GM12872 (cell line): ENCODE results near the gene MPP4.

ENCODE experiments used
- TF ChIP-seq, protein P1 (sequence below): IDR thresholded peaks from 3 replicates; pipeline ENCODE4 v1.5.1; 2011; ENCODE audit warnings: low read depth, mild to moderate bottlenecking, low read length, moderate library complexity; ENCODE audit not compliant: insufficient read depth

Gene MPP4

GRCh38 chr2:201673546-201673945 lies 24.9 kb downstream of the MPP4 start:
- TF ChIP-seq, protein P1, sequence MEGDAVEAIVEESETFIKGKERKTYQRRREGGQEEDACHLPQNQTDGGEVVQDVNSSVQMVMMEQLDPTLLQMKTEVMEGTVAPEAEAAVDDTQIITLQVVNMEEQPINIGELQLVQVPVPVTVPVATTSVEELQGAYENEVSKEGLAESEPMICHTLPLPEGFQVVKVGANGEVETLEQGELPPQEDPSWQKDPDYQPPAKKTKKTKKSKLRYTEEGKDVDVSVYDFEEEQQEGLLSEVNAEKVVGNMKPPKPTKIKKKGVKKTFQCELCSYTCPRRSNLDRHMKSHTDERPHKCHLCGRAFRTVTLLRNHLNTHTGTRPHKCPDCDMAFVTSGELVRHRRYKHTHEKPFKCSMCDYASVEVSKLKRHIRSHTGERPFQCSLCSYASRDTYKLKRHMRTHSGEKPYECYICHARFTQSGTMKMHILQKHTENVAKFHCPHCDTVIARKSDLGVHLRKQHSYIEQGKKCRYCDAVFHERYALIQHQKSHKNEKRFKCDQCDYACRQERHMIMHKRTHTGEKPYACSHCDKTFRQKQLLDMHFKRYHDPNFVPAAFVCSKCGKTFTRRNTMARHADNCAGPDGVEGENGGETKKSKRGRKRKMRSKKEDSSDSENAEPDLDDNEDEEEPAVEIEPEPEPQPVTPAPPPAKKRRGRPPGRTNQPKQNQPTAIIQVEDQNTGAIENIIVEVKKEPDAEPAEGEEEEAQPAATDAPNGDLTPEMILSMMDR: no peak

GRCh38 chr2:201669865-201670264 lies 28.6 kb downstream of the MPP4 start:
- TF ChIP-seq, protein P1: no peak

- TF ChIP-seq, protein P1: no peak
These were observed 30.0 kb downstream of the MPP4 start for GRCh38 chr2:201668402-201668910.

DNA sequence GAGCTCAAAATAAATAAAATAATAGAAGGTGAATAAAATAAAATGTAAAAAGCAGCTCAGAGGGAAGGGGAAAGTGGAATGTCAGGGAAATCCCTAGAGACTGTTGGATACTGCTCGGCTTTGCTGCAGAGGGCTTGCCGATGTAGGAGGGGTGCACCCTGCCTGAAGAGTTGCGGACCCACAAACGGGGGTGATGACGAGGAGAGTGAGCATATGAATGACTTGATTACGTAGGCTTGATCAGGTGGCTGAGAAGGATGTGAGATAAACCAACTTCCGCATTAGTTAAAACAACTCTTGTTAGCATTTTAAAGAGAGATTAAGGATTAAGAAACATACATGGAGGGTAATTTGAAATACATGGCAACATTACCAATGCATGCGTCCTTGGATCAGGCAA lies 34.1 kb downstream of the MPP4 start:
- TF ChIP-seq, protein P1: no peak

- TF ChIP-seq, protein P1: no peak
These were observed 37.1 kb downstream of the MPP4 start for GRCh38 chr2:201661366-201661765.

GRCh38 chr2:201660293-201660895 lies 38.0 kb downstream of the MPP4 start:
- TF ChIP-seq, protein P1: no peak

- TF ChIP-seq, protein P1: no peak
These were observed 41.7 kb downstream of the MPP4 start for GRCh38 chr2:201656740-201657139.
